OCI-M2 (cell line): ENCODE data around the gene MMP28.

Experiments used
- DNase-seq: peaks from one replicate; lab custom pipeline; 2025; ENCODE audit not compliant: unreplicated experiment; lab: John Stamatoyannopoulos, UW

The MMP28 gene, protein sequence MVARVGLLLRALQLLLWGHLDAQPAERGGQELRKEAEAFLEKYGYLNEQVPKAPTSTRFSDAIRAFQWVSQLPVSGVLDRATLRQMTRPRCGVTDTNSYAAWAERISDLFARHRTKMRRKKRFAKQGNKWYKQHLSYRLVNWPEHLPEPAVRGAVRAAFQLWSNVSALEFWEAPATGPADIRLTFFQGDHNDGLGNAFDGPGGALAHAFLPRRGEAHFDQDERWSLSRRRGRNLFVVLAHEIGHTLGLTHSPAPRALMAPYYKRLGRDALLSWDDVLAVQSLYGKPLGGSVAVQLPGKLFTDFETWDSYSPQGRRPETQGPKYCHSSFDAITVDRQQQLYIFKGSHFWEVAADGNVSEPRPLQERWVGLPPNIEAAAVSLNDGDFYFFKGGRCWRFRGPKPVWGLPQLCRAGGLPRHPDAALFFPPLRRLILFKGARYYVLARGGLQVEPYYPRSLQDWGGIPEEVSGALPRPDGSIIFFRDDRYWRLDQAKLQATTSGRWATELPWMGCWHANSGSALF

DNA sequence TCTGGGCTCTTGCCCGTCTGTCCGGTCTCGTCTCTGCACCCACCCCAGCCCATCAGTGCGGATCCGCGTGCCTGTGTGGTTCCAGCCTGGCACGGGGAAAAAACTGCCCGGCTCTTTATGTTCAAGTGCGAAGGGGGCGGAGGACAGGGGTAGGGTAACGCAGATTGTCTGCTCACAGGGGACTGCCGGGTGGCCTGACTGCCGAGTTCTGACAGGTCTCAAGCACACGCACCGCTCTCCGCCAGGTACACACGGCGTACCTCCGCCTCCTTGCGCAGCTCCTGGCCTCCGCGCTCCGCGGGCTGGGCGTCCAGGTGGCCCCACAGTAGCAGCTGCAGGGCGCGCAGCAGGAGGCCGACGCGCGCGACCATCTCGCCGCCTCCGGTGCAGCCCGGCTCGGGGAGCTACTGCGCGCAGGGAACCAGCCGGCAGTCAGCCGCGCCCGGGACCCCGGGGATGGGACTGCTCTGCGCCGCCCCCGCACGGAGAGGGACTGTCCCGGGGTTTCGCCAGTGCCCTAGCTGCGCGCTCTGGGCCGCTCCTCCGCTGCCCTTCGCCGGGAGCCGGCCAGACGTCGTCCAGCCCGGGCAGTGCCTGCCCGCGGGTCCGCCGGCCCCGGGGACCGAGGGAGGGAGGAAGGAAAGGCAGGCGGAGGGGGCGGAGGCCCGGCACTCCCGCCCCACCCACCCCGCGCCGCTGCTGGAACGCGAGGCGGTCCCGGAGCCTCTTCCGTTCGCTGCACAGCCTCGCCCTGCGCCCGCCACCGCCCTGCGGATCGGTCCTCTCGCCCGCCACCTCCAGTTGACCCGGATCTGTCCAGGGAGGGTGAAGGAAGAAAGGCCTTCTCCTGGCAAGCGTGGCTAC lies at the start of gene MMP28:
Gene MMP28 (minus strand): TSS at position 635 of the 864 bp plus-strand sequence. CDS start 264 bp downstream, at position 371.
- DNase-seq: no peak

DNA sequence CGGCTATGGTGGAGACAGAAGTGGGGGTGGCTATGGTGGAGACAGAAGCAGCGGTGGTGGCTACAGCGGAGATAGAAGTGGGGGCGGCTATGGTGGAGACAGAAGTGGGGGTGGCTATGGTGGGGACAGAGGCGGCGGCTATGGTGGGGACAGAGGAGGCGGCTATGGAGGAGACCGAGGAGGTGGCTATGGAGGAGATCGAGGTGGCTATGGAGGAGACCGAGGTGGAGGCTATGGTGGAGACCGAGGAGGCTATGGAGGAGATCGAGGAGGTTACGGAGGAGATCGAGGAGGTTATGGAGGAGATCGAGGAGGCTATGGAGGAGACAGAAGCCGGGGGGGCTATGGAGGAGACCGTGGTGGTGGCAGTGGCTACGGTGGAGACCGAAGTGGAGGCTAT lies 49.1 kb upstream of the MMP28 start:
- no peak for DNase-seq

DNA sequence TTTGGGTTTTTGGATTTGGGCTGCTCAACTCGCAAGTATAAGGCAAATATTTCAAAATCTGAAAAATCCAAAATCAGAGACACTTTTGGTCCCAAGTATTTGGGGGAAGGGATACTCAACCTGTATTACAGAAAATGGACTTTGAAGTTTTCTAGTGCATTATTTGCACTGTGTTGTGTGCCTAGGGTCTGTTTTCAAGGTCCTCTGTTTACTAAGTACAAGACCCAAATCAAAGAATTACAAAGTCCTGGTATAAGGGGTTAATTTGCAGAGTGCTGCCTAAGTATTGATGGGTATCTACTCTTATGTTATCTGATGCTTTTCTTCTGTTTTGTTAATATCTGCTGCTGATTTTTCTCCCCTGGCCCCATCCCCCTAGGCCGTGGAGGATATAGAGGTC lies 48.3 kb upstream of the MMP28 start:
- no peak for DNase-seq

DNA sequence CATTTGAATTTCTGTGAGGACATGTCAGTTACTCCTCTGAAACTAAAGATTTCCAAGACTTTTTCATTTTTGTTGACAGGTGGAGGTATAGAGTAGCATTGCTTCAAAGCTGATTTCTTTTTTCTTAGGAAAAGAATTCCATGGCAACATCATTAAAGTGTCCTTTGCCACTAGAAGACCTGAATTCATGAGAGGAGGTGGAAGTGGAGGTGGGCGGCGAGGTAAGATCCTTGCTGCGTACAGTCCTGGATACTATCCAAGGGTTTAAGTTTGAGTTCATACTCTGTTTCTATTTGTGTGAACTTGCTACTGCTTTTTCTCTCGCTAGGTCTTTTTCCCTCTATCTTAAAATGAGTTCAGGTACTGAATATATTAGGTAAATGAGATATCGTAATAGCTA lies 46.8 kb upstream of the MMP28 start:
- no peak for DNase-seq

DNA sequence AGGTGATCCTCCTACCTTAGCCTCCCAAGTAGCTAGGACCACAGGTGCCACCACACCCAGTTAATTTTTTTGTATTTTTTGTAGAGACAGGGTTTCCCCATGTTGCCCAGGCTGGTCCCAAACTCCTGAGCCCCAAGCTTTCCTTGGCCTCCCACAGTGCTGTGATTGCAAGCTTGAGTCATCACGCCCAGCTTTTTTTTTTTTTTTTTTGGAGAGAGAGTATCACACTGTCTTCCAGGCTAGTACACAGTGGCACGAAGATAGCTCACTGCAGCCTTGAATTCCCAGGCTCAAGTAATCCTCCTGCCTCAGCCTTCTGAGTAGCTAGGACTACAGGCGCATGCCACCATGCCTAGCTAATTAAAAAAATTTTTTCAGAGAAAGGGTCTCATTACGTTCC lies 46.1 kb upstream of the MMP28 start:
- no peak for DNase-seq

DNA sequence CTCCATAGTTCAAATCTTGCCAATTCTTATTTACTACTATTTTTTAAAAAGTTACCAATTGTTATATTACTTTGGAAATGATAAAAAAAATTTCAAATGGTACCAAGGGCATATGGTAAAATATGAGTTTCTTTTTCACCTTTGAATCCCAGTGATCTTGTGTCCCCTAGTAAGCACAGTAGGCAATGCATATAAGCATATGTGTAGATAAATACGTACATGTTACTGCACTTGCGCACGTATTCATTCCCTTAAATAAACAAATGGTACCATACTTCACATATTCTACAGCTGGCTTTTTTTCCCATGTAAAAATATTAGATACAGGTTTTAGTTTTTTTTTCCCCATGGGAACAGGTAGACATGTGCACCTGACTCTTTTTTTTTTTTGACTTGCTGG lies 45.7 kb upstream of the MMP28 start:
- no peak for DNase-seq

DNA sequence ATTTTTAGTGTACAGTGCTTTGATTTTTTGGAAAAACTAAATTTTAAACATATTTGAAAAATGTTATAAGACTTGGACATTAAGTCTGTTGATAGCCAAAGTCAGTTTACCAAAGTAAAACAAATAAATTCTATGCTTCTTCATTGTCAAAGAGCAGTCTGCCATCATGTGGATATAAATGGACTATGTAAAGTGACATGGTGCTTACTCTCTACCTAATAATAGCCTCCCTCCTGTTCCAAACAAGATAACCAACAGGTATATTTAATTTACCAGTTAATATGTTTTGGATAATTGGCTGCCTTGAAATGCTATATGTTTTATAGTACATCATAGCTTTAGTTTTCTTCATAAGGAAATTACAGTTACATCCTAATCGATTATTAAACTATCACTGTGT lies 29.8 kb upstream of the MMP28 start:
- no peak for DNase-seq

DNA sequence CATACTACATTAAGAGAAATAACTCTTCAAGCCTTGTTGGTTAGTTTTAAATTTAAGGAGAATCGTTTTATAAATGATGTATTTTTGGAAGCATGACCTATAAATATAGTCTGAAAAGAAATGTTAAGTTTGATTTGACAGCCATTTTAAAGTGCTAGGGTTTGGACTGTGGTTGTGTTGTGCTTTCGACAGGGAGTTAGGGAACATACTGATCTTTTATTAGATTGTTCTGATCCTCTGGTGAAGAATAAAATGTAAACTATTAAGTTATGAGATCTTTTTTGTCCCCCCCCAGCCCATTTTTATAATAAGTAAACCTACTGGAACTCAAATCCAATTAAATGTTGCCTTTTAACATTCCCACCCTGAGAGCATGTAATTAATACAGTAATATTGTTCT lies 25.9 kb upstream of the MMP28 start:
- no peak for DNase-seq

DNA sequence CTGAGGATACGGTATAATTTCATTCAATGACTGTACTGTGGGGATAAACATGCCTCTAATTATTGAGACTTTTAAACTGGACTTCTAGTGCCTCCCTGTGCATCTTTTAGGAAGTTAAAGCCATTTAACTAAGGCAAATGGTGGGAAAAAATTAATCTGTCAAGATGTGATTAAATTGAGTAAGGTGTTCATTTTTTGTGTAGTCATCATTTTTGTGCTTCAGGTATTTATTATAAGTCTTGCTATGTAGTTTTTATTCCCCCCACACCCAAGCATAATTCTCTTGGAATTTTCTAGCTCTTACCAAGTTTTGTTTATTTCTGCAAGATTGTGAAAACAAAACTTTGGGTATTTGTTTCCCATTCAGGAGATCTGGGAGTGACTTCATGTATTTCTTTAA lies 24.0 kb upstream of the MMP28 start:
- no peak for DNase-seq

DNA sequence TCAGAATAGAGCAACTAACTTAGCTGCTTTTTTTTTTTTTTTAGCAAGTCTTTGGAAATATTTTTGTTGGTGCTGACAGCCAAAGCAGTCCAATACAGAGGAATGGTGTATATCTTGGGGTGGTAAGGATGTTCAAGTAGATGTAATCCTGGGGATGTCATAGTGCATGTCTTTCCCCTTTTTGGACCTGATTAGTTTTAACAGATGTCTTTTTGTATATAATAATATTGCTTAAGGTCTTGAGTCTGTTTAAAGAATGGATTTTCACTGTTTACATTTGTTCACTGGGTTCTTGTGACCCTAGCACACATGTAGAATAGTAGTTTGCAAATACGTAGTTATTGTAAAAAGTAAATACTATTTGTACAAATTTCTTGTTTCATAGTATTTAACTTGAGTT lies 21.8 kb upstream of the MMP28 start:
- DNase-seq: no peak

DNA sequence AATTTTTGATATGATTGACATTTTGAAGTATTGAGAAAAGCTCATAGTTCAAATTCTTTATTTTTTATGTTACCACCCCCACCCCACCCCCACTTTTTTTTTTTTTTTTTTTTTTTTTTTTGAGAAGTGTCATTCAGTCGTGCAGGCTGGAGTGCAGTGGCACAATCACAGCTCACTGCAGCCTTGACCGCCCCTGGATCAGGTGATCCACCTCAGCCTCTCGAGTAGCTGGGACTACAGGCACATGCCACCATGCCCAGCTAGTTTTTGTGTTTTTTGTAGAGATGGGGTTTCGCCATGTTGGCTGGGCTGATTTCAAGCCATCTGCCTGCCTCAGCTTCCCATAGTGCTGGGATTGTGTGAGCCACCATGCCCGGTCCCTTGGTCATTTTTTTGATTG lies 21.3 kb upstream of the MMP28 start:
- no peak for DNase-seq

DNA sequence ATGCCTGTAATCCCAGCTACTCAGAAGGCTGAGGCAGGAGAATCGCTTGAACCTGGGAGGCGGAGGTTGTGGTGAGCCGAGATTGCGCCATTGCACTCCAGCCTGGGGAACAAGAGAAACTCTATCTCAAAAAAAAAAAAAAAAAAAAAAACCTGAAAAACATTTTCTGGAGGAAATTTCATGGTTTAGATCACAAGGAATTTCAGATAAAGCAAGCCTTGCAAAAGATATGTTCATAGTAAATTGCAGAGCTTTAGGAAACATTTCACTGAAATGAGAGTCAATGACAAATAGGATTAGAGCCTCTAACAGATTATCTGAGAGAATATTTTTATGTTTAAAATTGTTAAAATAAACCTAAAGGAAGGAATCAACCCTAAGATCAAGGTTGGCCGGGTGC lies 17.0 kb upstream of the MMP28 start:
- no peak for DNase-seq

DNA sequence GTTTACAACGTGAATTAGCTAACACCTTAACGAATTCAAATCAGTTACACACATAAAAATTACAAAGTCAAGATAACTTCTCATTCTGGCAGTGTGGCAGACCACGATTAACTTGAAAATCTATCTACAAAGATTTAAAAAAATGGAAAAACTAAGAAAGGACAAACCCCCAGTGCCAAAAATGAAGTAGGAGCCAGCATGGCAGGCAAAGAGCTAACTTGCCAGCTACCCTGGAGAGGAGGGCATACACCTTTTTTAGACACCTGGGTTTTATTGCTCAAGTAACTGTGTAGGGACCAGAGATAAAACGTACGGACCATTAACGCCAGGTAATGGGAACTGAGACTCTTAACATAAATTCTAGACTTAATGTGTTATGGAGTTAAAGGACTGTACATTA lies 16.3 kb upstream of the MMP28 start:
- DNase-seq: no peak

DNA sequence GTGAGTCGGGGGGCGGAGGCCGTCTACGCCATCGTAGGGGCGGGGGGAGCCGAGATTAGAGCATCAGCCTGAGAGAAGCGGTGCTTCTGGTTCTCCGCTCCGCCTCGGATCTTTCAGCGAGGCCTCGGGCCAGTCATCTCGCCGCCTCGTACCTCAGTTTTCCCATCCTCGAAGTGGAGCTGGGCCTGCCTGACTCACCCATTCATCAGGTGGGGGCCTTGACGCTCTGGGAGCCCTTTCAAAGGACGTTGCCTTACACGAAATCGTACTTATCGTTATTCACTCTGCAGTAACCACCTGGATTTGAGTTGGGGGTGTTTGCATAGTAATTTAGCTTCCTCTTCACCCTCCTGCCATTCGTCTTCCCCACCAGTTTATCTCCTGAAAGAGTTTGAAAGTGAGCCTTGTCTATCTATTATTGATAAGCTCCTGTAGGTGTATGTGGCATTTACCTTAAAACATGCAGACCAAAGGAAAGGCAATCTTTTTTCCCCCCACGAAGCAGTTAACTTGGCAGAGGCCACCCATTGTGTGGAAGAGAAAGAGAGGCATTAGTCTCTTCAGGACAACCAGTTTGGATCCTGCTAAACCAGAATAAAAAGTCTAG lies 14.5 kb upstream of the MMP28 start:
- no peak for DNase-seq

DNA sequence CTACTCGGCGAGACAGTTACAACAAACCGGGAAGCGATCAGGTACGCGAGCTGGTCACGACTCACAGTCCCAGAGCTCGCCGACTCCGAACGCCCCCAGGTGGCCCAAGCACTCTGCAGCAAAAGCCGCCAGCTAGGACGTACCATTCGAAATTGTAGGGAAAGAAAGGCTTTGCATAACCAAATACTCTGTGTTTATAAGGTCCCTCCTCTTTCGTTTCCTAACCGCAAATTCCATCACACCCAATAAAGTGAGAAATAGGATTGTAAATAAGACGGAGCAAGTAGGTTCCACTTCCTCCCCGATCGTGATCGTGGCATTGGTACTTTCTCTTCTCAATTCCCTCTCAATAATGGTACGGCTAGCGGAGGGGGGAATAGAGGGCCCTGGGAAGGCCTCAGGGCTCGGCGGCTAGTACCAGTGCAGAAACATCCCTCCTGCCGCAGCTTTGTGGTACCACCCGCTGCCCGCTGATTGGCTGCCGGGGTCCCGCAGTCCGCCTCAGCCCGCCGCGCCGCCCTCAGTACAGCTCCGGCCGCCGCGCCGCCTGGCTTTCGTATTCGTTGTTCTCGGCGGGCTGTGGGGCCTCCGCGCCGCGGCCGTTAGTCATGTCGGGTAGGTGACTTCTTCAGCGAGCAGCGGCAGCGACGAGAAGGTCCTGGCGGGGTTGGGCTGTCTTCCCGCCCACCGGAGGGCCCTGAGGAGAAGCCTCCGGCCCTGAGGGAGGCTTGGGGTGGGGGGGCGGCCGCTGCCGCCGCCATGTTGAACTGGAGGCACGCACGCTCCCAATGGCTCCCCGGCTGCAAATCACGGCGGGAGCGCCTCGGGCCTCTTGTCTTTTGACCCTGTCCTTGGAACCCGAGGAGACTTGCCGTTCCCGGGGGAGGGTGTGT lies 13.8 kb upstream of the MMP28 start, which contains the start of gene TAF15:
Gene TAF15 (plus strand): TSS at position 523 of the 893 bp plus-strand sequence. CDS start 86 bp downstream, at position 609.
- DNase-seq: peak; percentile 52

DNA sequence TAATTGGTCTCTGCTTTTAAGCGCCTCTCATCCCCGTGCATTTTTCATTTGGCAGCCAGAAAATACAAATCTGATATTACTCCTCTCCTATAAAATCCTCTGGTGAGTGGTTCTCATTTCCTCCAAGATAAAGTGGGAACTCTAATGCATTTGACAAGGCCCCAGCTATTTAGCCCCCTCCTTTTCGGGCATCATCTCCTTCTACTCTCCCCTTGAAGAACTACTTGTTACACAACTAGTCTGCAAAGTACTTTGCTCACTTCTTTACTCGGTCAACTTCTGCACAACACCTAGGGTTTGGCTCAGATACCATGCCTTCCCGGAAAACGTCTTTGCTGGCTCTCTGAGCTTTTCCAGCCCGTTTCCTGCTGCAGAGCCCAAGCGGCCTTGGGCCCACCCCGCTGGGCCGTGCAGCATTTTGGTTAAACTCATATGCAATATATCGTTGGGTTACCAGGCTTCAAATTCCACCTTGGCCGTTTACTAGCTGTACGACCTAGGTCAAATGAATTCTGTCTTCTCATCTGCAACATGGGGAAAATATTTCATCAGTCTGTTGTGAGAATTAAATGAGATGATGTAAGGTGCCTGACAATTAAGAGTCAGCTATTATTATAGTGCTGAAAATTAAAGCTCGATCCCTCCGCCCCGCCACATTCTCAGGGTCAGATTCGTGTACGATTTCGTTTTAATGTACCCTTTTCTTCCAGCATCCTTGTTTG lies 13.0 kb upstream of the MMP28 start:
- no peak for DNase-seq

DNA sequence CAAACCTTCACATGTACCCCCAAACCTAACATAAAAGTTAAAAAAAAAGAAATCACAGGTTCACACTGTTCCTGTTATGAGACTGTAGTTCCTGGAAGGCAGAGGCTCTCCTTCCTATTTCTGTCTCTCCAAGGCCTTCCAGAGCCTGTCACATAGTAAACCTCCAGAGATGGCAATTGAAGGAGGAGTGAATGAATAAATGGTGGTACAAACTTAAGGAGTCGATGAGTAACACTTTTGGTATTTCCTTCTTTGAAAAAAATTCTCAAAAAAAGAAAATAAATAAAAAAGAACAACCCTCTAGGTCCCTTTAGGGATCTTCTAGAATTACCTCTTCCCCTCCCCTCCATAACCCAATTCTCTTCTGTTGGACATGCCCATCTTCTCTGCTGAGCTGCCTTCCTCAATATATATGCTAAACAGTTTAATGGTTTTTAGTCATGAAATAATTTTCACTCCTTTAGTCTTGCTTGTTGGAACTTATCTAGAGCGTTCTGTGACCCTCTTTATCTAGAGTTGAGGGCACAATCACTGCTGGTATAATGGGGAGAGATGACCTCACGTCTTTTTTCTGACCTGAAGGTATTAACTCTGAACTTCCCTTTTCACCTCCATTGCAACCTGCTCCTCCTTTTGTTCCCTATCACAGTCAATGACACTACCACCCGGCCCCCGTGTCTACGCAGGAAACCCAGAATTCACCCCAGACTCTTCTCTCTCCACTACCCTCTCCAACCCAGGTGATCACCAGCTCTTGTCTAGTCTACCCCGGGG lies 12.1 kb upstream of the MMP28 start:
- DNase-seq: no peak

DNA sequence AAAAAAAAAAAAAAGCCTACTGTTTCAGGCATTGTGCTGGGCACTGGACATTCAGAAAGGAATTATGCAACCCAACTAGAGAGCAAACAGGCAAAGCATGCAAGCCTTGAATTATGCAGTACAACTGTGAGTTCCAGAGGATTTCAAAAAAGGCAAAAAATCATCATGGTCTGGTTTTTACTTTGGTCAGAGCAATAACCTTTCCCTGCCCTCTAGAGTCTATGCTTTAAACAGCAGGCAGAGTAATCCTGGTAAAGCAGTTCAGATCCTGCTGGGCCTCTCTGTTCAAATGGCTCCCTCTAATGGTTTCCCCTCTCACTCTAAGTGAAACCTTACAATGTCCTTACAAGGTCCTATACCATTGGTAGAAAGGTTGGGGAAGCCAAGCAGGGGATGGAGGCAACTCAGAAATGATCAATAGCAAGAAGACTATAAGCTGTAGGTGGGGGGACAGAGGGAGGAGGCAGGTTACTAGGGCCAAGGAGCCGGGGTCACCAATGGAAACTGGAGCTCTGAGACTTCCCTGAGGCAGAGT lies 9.3 kb upstream of the MMP28 start:
- peak; percentile 56 for DNase-seq
